GM11168 (cell line): ENCODE data around the gene ARHGEF28.

Experiments used
- in situ Hi-C: fragments of 300-500 bp; cut with MboI; formaldehyde crosslinking; loops from one replicate; pipeline ENCODE4 v1.12.0; 2022; ENCODE audit warnings: low sequenced_read_pairs; ENCODE audit not compliant: unreplicated experiment

Gene ARHGEF28

GRCh38 chr5:73766902-73767301, 140.9 kb downstream of the ARHGEF28 start:
- in situ Hi-C loops: no loop called here

GRCh38 chr5:73770172-73771025, 144.4 kb downstream of the ARHGEF28 start:
- in situ Hi-C loops: no loop called here

- in situ Hi-C loops: no loop called here
Measured at GRCh38 chr5:73774924-73775323, 148.9 kb downstream of the ARHGEF28 start.

GRCh38 chr5:73776405-73776804, 150.4 kb downstream of the ARHGEF28 start:
- in situ Hi-C loops: no loop called here

- in situ Hi-C loops: no loop called here
Measured at GRCh38 chr5:73777192-73777591, 151.2 kb downstream of the ARHGEF28 start.

- in situ Hi-C loops: no loop called here
Measured at GRCh38 chr5:73780302-73781080, 154.5 kb downstream of the ARHGEF28 start.

GRCh38 chr5:73781107-73781768, 155.2 kb downstream of the ARHGEF28 start:
- in situ Hi-C loops: no loop called here

- in situ Hi-C loops: no loop called here
Measured at GRCh38 chr5:73783828-73784227, 157.8 kb downstream of the ARHGEF28 start.

- in situ Hi-C loops: no loop called here
Measured at GRCh38 chr5:73786043-73786831, 160.2 kb downstream of the ARHGEF28 start.

- in situ Hi-C loops: loop anchor here (5.0 kb wide), 1 partner anchor 198 kb away; no protein-coding TSS in a partner anchor
Measured at GRCh38 chr5:73789851-73790281, 163.9 kb downstream of the ARHGEF28 start.

GRCh38 chr5:73791389-73791788, 165.4 kb downstream of the ARHGEF28 start:
- in situ Hi-C loops: loop anchor here (5.0 kb wide), 1 partner anchor 199 kb away; no protein-coding TSS in a partner anchor

- in situ Hi-C loops: loop anchor here (5.0 kb wide), 1 partner anchor 201 kb away; no protein-coding TSS in a partner anchor
Measured at GRCh38 chr5:73792687-73793320, 166.8 kb downstream of the ARHGEF28 start.

GRCh38 chr5:73793911-73794310, 167.9 kb downstream of the ARHGEF28 start:
- in situ Hi-C loops: loop anchor here (5.0 kb wide), 1 partner anchor 202 kb away; no protein-coding TSS in a partner anchor

- in situ Hi-C loops: no loop called here
Measured at GRCh38 chr5:73796164-73797131, 170.5 kb downstream of the ARHGEF28 start.

GRCh38 chr5:73797132-73797510, 171.1 kb downstream of the ARHGEF28 start:
- in situ Hi-C loops: no loop called here

GRCh38 chr5:73799401-73799972, 173.5 kb downstream of the ARHGEF28 start:
- in situ Hi-C loops: no loop called here

GRCh38 chr5:73801686-73802085, 175.7 kb downstream of the ARHGEF28 start:
- in situ Hi-C loops: no loop called here

GRCh38 chr5:73805449-73805848, 179.5 kb downstream of the ARHGEF28 start:
- in situ Hi-C loops: no loop called here
